HCT116 (cell line): ENCODE results near the gene SRP68.

Experiments used
- CEBPB ChIP-seq: IDR thresholded peaks from 2 replicates; pipeline ENCODE4 v1.6.1; 2012; ENCODE audit warnings: low read depth
- CTCF ChIP-seq, 3 experiments: fragments of 200-600 bp in 1 of 3; sonication (generic) in 1 of 3; IDR thresholded peaks in 2 of 3; conservative IDR thresholded peaks in 1 of 3; 2 replicates each; pipeline ENCODE4 v1.5.1; 2012 to 2017; ENCODE audit warnings: low read depth in 2 of 3, low read length in 2 of 3, antibody characterized with exemption in 1 of 3, borderline replicate concordance in 1 of 3, control low read depth in 1 of 3, mild to moderate bottlenecking in 1 of 3, mixed read lengths in 1 of 3, mixed run types in 1 of 3, moderate library complexity in 1 of 3; ENCODE audit not compliant: insufficient read depth in 1 of 3
- EZH2 ChIP-seq: fragments of 200-600 bp; sonication (generic); IDR thresholded peaks from 2 replicates; pipeline ENCODE4 v1.6.1; 2017; ENCODE audit warnings: antibody characterized with exemption, mixed run types
- JUND ChIP-seq: IDR thresholded peaks from 2 replicates; pipeline ENCODE4 v1.6.1; 2012
- POLR2A ChIP-seq: IDR thresholded peaks from 2 replicates; pipeline ENCODE4 v1.7.0; 2011; ENCODE audit warnings: borderline replicate concordance; ENCODE audit not compliant: insufficient read depth, insufficient read length; ENCODE audit errors: extremely low read depth
- POLR2AphosphoS5 ChIP-seq: IDR thresholded peaks from 2 replicates; pipeline ENCODE4 v1.6.1; 2011; ENCODE audit warnings: mild to moderate bottlenecking, low read depth, low read length, moderate library complexity
- RAD21 ChIP-seq: IDR thresholded peaks from 2 replicates; pipeline ENCODE4 v1.6.1; 2012; ENCODE audit warnings: low read depth, mild to moderate bottlenecking
- YY1 ChIP-seq: IDR thresholded peaks from 2 replicates; pipeline ENCODE4 v1.6.1; 2011; ENCODE audit warnings: low read length, low read depth, moderate library complexity, mild to moderate bottlenecking; ENCODE audit not compliant: insufficient replicate concordance; ENCODE audit errors: extremely low read depth

GRCh38 chr17:76034428-76035350 is 37.6 kb downstream of the SRP68 start:
- TF ChIP-seq EZH2 (no peak), CTCF (IDR thresholded peaks at IDR 0.05 in 2 of 3, conservative IDR thresholded peaks at IDR 0.05 in 1 of 3; ENCODE audit: borderline replicate concordance in 1 of 3, insufficient read depth in 1 of 3, low read depth in 2 of 3, low read length in 2 of 3) (no peak), JUND (no peak), POLR2A (no peak), RAD21 (no peak), POLR2AphosphoS5 (no peak), CEBPB (no peak), YY1 (no peak)
